Stimulated activated CD4-positive, alpha-beta T cell treated with anti-CD3 and anti-CD28 coated beads, Interleukin-12 subunit alpha, Interleukin-12 subunit beta, amount 100 ng/mL, for 24 hours (primary cell): Measurements from ENCODE around the gene SOX5.
"Not testable (repeated sequence)": the region's sequence is repeated elsewhere in the genome, so short reads cannot be mapped to it uniquely, and the experiment has no call there.

ENCODE experiments used
- DNase-seq, 2 experiments: peaks; one replicate each; pipeline ENCODE4 v3.0.0-alpha.2; 2020; ENCODE audit warnings: low read depth in 2 of 2

SOX5 gene

DNA sequence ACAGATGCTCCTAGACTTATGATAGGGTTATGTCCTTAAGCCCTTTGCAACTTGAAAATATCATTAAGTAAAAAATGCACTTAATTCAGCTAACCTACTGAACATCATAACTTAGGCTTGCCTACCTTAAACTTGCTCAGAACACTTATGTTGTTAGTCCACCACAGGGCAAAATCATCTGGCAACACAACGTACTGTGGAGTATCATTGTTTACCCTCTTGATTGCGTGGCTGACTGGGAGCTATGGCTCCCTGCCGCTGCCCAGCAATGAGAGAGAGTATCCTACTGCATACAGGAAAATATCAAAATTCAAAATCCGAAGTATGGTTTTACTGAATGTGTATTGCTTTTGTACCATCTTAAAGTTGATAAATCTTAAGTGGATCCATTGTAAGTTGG lies 105.5 kb downstream of the SOX5 start:
- DNase-seq, result no peak

DNA sequence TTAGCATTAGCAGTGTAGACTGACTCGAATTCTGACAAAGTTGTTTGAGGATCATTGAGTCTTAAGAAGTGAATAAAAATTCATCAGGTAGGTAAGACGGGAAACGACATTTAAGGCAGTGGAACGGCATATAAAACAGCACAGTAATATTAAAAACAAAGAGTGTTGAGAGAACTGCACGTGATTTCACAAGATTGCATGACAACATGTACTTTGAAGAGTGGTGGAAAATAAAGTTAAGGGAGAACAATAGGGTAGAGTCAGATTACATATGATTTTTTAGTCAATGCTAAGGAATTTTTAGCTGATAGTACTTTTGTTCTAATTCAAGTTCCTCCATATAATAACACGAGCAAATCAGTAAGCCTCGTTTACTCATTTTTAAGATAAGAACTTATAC lies 115.4 kb downstream of the SOX5 start:
- DNase-seq, result no peak

DNA sequence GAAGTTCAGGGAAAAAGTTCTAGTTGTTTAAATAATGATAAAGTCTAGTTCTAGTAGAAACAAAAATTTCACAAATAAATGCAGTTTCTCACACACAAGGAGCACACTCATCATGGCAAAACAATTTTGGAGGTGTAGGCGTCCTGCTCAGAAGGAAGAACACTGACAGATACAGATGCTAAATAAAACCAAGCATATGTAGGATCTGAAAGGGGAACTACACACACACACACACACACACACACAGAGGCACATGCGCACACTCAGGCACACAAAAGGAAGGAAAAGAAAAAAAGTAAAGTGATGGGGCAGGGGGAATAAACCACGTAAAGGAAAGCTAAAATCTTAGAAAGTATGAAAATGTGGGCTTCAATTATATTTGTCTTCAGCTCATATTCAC lies 117.7 kb downstream of the SOX5 start:
- DNase-seq, result no peak

DNA sequence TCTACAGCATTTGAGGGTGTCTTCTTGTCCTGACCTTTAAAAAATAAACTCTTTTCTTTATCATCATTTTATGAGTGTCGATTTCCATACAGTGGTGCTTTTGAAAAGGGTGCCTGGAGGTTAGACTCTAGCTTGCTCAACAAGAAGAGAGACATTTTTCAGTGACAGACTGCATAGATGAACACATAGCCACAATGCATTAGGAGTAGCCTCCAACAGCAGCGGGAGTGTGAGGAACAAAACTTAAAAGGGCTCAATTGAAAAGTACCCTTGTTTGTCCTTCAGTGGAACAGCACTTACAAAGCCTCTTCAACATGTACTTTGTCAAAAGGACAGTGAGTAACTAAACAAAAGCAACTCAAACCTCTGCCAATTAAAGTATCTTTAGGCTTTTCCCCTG lies 119.3 kb downstream of the SOX5 start:
- DNase-seq, result no peak

DNA sequence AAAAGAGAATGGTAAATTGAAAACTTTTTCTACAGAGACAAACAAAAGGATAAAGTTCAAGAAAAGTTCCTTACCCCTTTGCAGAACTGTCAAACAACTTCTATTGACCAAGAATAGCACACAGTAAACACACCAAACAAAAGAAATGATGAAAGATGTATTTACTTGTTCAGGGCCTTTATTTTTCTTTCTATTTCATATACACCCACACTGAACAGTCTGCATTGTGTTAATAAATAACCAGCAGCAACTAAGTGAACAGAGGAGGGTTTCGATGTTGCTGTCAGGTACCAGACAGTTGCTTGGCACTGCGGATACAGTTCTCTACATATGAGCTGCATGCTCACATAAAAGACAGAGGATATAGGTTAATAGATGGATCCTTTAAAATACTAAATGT lies 122.1 kb downstream of the SOX5 start:
- DNase-seq, result no peak

DNA sequence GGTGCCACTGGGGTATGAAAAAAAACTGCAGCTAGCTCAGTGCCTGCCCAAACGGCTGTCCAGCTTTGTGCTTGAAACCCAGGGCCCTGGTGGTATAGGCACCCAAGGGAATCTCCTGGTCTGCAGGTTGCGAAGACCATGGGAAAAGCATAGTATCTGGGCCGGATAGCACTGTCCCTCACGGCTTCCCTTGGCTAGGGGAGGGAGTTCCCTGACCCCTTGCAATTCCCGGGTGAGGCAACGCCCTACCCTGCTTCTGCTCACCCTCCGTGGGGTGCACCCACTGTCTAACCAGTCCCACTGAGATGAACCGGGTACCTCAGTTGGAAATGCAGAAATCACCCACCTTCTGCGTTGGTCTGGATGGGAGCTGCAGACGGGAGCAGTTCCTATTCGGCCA lies 124.3 kb downstream of the SOX5 start:
- DNase-seq, result not testable (repeated sequence)

DNA sequence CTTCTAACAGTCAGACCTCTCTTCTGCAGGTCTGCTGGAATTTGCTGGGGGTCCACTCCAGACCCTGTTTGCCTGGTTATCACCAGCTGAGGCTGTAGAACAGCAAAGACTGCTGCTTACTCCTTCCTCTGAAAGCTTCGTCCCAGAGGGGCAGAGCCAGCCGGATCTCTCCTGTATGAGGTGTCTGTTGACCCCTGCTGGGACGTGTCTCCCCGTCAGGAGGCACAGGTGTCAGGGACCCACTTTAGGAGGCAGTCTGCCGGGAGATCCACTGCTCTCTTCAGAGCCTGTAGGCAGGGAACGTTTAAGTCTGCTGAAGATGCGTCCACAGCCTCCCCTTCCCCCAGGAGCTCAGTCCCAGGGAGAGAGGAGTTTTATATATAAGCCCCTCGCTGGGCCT lies 125.1 kb downstream of the SOX5 start:
- DNase-seq, result no peak

DNA sequence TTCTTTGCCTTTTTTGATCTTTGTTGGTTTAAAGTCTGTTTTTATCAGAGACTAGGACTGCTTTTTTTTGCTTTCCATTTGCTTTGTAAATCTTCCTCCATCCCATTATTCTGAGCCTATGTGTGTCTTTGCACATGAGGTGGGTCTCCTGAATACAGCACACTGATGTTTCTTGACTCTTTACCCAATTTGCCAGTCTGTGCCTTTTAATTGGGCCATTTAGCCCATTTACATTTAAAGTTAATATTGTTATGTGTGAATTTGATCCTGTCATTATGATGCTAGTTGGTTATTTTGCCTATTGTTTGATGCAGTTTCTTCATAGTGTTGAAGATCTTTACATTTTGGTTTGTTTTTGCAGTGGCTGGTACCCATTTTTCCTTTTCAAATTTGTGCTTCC lies 126.6 kb downstream of the SOX5 start:
- DNase-seq, result not testable (repeated sequence)

DNA sequence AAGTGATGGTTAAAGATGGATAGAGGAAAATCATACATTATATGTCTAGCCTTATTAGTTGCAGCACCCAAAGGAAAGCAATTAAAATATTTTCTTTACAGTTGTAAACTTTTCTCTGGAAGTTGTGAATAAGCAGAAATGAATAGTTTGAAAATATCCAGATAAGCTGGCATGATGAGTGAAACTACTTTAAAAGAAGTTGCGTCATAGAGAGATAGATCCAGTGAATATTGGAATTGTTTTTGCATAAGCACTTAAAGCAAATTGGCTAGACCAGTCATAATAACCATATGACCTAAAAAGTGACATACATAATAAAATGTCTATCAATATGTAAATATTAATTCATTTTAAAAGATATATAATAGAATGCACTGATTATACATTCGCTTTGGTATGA lies 132.1 kb downstream of the SOX5 start:
- DNase-seq, result no peak

DNA sequence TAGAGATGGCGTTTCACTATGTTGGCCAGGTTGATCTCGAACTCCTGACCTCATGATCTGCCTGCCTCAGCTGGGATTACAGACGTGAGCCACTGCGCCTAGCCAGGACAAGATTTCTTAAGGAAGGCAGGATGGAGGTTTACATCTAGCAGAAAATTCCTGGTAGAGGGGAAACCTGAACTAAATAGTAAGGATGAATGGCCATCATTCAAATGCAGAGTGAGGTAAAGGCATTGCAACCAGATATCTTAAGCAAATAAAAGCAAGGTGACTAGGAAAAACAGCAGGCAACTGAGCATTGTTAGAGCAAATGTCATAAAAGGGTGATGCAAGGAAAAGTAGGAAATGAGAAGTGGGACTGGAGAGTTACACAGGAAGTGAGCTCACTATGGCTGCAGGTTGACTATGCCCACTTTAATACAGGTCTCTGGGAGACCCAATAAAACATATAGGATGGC lies 133.0 kb downstream of the SOX5 start:
- no peak for DNase-seq

DNA sequence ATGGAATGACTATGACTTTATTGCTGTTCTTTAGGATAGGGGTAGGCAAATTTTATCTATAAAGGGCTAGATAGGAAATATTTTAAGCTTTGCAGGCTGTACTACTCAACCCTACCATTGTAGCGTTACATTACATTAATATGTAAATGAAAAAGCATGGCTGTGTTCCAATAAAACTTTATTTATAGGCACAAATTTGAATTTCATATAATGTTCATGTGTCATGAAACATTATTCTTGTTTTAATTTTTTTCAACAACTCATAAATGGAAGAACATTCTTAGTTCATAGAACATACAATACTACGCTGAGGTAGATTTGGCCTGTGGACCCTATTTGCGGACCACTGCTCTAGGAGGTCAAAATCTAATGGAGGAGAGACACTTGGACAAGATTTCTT lies 133.7 kb downstream of the SOX5 start:
- DNase-seq, result no peak

DNA sequence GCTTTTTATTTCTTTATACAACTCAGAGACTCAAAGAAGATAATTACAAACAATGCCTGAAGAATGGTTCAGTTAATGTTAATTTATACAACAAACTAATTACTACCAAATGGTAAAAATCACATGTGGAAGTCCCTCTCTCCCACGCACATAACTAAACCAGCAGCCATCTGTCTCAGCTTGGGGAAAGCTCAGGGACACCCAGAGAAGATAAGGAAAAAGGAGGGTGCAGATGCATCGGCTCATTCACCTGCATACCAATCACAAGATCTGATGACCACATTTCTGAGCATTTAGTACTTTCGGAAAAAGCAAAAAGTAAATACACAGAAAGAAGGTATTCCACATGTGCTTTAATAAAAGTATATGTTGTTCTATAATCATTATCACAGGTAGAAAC lies 136.3 kb downstream of the SOX5 start:
- DNase-seq, result no peak

DNA sequence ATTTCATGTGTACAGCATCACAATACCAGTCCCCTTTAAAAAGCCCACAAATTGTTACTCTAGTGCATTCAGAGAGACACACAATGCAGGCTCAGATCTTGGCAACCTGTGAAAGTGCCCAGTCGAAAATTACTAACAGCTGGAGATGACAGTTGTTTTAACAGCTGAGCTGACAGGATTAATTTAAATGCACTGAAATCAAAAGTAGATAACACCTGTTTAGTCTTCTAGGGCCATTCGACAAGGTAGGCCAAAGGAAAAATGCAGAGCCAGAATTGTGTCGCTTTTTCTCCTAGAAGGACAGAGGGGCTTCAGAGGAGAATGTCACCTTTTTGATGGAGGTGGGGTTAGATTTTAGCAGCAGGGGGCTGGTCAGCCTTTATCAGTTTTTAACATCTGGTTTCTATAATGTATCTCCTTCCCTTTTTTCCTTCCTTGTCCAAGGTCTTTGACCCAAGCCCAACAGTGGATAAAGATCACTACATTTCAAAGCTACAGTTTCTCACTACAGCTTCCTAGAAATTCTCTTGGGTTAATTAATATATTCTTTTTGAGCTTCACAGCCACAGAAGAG lies 139.1 kb downstream of the SOX5 start:
- DNase-seq, result no peak

DNA sequence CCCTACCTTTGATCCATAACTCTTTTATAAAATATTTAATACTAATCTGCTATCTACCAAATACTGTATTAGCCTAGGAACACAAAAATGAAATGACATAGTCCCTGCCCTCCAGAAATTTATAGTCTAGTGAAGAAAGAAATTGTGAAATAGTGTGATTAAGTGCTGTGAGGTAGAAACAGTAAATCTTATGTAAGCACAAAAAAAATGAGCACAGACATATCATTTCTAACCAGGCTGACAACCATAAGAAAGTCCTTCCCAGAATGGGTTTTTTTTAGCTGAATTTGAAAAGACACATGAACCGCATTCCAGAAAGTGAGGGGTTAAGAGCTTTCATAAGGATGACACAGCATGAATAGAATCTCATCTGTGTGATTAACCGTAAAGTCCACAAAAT lies 145.9 kb downstream of the SOX5 start:
- no peak for DNase-seq

DNA sequence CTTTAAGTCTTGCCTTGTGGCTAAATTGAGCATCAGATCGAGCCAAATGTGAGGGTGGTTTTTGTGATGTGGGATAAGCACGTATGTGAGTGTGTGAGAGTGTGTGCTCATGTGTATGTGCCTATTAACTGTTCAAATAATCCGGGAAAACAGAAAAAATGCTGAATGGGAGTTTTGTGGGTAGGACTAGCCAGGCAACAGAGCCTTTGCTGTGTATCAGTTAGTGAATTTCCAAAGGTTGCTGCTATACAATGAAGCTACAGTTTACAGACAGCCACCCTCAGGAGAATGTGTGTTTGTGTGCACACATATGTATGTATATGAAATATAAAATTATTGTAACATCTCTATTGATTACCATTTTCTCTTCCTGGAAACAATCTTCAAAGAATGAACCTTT lies 154.0 kb downstream of the SOX5 start:
- no peak for DNase-seq

DNA sequence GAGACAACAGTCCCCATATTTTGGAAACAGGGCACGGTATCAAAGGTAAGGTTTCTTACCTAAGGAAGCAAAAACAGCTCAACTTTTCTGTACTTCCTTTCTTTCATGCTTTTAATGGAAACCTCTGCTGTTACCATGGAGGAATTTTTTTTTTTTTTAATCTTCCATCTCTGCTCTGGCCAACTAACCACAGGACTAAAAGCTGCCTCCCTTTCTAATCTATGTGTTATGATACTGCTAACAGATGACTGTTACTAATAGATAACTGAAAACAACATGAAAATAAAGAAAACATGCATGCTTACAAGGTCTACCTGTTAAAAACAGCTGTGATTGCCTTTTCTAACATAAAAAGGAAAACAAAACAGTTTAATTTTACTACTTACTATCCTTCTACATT lies 168.4 kb downstream of the SOX5 start:
- no peak for DNase-seq

DNA sequence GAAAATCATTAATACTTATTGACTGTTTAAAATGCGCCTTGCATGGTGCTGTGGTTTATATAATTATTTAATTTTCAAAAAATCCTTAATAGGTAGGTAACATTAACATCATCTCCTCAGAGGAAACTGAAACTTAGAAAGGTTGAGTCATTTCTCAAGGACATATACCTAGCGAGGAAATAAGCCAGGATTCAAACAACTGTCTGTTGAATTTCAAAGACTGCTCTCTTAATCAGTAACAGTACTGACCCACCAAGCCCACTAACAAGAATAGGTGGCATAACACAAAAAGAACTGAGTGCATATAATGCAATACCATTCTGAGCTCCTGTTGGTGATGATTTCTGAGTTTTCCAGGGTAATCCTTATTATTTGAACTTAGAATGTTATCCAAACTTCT lies 174.3 kb downstream of the SOX5 start:
- DNase-seq, result no peak

DNA sequence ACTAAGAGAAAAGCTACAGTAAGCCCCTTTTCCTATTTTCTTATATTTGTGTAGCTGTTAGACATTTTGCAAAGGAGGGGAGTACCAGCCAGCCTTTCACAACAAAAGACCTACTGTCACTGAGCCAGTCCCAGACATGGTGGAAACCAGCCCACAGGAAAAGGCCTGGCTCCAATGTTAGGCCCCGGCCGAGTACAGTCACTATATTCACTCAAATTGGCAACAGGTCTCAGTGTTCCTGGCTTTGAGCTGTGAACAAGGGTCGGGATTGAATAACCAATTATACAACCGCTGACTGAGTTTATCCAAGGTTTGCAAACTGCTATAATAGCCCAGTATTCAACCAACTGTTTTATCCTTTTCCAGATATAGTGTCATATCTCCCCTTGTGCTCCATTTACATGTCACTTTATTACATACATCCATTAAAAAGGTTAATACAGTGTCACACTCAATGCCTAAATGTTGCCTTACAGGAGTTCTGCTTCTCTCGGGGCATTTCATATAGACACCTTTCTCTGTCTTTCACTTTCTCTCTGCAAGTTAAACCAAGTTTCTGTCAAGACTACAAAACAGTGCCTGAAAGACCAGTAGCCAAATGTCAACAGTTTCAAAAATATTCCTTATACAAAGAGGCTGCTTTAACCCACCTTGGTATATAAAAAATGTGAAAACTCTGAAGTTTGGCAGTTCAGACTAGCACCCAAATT lies 178.1 kb downstream of the SOX5 start:
- no peak for DNase-seq

DNA sequence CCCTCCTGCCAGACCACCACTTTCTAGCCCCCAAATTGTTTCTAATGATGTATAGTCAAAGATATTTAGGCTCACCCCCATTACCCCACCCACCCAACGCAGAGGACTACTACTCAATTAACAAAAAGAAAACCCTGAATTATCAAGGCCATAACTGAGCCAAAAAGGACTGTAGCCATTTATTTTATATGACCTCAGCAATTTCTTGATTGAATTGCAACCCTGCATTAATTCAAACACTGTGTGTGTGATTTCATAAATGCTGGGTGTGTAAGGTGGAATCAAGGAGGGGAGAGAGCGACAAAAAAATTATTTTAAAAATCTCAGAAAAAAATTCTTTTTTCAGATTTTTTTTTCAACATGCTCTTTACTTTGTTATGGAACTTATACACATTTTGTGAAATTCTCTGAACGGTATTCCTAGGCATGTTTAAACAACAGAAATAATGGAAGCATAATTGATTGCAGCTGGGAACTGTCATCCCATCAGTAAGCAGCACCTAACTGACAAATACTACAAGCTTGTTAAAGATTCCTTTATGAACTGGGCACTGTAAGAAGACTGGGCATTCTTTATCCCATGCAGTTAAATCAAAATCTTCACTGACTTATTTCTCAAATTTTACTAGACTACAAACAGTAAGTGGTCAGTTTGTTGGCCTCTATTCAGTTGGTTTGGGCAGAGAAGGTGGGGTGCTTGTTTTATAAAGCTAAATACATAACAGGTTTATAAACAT lies 179.1 kb downstream of the SOX5 start:
- no peak for DNase-seq

DNA sequence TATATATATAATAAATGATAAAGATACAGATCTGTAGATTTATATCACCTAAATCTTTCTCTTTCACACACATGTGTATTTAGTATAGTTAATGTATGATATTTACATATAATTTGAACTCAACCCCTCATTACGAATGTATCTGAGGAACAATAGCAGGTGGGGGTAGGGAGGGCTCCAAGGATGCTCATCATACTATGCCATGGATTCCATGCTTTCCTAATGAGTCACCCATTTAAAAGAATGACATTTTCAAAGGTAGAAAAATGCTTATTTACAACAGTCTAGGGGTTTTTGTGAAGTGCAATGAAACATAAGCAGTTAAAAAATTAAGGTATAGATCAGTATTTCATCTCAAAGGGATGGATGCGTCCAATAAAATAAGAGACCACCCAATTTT lies 181.6 kb downstream of the SOX5 start:
- no peak for DNase-seq

DNA sequence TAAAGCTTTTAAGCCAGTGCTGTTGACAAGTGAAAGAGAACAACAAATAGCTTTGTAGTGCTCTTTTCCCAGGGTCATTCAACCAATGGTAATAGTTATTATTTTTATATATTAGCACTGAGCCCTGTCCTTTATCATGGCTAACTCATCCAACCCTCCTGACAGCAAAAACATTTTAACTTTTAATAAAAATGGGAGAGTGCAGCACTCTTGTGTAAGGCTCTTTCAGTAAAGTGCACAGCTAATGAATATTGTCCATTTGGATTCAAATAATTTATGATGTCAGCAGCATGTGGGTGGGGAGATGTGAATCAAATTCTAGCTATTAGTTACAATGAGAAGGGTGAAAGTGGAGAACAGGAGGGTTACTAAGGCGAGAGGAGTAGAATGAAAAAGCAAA lies 185.7 kb downstream of the SOX5 start:
- DNase-seq, result no peak

DNA sequence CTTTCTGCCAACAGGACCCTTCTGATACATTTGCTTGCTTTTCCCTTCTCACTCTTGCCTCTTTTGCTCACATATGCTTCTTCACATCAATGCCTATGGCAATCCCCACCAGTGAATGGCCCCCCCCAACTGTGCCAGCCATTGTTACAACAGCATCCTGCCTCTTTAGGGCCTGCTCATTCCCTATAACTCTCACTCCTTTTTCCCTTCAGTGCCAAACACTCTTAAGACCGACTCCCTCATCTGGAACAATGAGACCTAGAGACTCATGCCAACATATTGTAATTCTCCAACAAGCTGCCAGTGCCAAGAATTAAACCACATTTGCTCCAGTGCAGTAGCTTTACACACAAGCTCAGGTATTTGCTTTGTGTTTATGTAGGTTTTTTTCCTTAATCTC lies 189.0 kb downstream of the SOX5 start:
- DNase-seq, result no peak

DNA sequence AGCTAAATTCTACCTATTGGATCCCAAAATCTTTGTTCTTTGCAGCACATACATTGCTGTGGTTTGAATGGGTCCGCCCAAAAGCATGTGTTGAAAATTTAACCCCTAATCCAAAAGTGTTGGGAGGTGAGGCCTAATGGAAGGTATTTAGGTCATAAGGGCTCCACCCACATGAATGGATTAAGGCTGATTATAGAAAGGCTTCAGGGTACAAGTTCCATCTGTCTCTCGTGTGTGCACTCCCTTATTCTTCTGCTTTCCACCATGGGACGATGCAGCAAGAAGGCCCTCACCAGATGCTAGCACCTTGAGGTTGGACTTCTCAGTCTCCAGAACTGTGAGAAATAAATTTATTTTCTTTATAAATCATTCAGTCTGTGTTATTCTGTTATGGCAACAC lies 190.9 kb downstream of the SOX5 start:
- DNase-seq, result no peak
